Hippocampal formation (tissue), 2 donors: ENCODE measurements around the gene ANKRD36.
"Not testable (repeated sequence)": the region's sequence is repeated elsewhere in the genome, so short reads cannot be mapped to it uniquely, and the experiment has no call there.

Experiments
- DNase-seq, 2 donors: peaks; one replicate each; lab custom pipeline; 2025; lab: John Stamatoyannopoulos, UW

The ANKRD36 gene

GRCh38 chr2:97113050-97113881 is at the start of gene ANKRD36:
TSS of gene ANKRD36 (plus strand) at chr2:97113153. CDS start at chr2:97113740, 587 bp downstream.
- DNase-seq = not testable (repeated sequence)

- not testable (repeated sequence) for DNase-seq
Measured at GRCh38 chr2:97066030-97066429, 46.9 kb upstream of the ANKRD36 start.

- DNase-seq = no peak
Measured at GRCh38 chr2:97067279-97068004, 45.5 kb upstream of the ANKRD36 start.

- no peak for DNase-seq
Measured at GRCh38 chr2:97068074-97068473, 44.9 kb upstream of the ANKRD36 start.

- not testable (repeated sequence) for DNase-seq
Measured at GRCh38 chr2:97068722-97069121, 44.2 kb upstream of the ANKRD36 start.

GRCh38 chr2:97070915-97071314 is 42.0 kb upstream of the ANKRD36 start:
- not testable (repeated sequence) for DNase-seq

GRCh38 chr2:97077213-97077612 is 35.7 kb upstream of the ANKRD36 start:
- not testable (repeated sequence) for DNase-seq

- not testable (repeated sequence) for DNase-seq
Measured at GRCh38 chr2:97080855-97081254, 32.1 kb upstream of the ANKRD36 start.

- not testable (repeated sequence) for DNase-seq
Measured at GRCh38 chr2:97082206-97082605, 30.7 kb upstream of the ANKRD36 start.

GRCh38 chr2:97083516-97083915 is 29.4 kb upstream of the ANKRD36 start:
- not testable (repeated sequence) for DNase-seq

GRCh38 chr2:97085093-97085492 is 27.9 kb upstream of the ANKRD36 start:
- DNase-seq = not testable (repeated sequence)

GRCh38 chr2:97088706-97089105 is 24.2 kb upstream of the ANKRD36 start:
- DNase-seq = not testable (repeated sequence)

- DNase-seq = peak in 1 of 2 donors; percentile 28
Measured at GRCh38 chr2:97092946-97093345, 20.0 kb upstream of the ANKRD36 start.

- not testable (repeated sequence) for DNase-seq
Measured at GRCh38 chr2:97093983-97094771, 18.8 kb upstream of the ANKRD36 start.

- peak; percentile 59 to 66 for DNase-seq
Measured at GRCh38 chr2:97094772-97095611, 18.0 kb upstream of the ANKRD36 start, which contains the start of gene FAHD2B. TSS of gene FAHD2B (minus strand) at chr2:97094882. CDS start at chr2:97091706, 3,176 bp downstream.

- DNase-seq = no peak
Measured at GRCh38 chr2:97095661-97096060, 17.3 kb upstream of the ANKRD36 start.

GRCh38 chr2:97098786-97099372 is 14.1 kb upstream of the ANKRD36 start:
- not testable (repeated sequence) for DNase-seq

GRCh38 chr2:97106878-97107277 is 6.1 kb upstream of the ANKRD36 start:
- not testable (repeated sequence) for DNase-seq

GRCh38 chr2:97111246-97111645 is 1.7 kb upstream of the ANKRD36 start:
- not testable (repeated sequence) for DNase-seq

- not testable (repeated sequence) for DNase-seq
Measured at GRCh38 chr2:97112320-97113049, 468 bp upstream of the ANKRD36 start.
